ENCODE data around the gene SPECC1.

DNA sequence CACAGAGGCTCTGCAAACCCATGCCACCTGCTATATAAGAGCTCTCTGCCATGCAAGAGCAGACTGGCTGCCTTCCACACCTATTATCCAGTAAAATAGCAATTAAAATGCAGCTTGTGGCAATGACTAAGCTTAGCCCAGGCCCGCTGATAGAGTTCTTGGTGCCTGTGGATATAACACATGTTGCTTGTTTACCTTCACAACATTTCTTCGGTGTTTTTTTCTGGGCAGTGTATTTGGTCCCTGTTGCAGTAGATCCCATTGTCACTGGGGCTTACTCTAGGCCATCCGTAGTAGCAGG is 63.5 kb downstream of the SPECC1 start:
- TF ChIP-seq KAT7 (CRISPR knock-in tag; IDR thresholded peaks at IDR 0.05; ENCODE audit: borderline replicate concordance) (no peak), CTCF (IDR thresholded peaks at IDR 0.05) (no peak), CREB1 (CRISPR knock-in tag; IDR thresholded peaks at IDR 0.05) (no peak), NR1H2 (CRISPR knock-in tag; IDR thresholded peaks at IDR 0.05) (no peak)
